GM18951 (cell line): ENCODE measurements around the gene MITF.

ENCODE experiments used
- POLR2A ChIP-seq: IDR thresholded peaks from 4 replicates; pipeline ENCODE4 v1.6.1; 2011; ENCODE audit warnings: mild to moderate bottlenecking; ENCODE audit not compliant: insufficient read length, insufficient read depth; ENCODE audit errors: extremely low read depth
- in situ Hi-C: fragments of 300-500 bp; cut with MboI; formaldehyde crosslinking; loops from one replicate; pipeline ENCODE4 v1.12.0; 2022; ENCODE audit warnings: low sequenced_read_pairs, mixed read lengths, inconsistent platforms; ENCODE audit not compliant: unreplicated experiment

Gene MITF

DNA sequence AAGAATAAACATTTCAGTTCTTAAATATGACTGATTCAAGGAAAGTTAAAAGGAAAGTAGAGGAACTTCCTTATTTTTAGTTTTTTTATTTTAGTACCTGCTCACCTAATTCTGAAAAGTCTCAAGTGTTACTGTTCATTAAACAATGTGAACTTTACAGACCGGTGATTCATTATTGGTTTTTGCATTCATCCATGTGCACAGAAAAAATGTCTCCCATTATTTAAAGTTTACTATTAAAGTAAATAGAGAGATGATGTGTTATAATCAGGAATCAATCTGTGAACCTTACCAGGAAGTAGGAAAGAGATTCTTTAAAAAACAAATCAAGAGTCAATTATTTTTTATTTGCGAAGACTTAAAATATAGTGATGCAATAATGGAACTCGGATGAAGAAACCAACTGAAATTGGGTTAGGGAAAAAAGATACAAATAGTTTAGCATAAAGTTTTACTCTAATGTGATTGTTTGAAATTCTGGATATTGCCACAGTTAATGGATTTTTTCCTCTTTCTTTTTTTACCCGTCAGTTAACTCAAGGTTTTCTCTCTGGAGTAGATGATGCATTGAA lies 140.9 kb downstream of the MITF start:
- no peak for TF ChIP-seq POLR2A
- in situ Hi-C loops, result no loop called here

DNA sequence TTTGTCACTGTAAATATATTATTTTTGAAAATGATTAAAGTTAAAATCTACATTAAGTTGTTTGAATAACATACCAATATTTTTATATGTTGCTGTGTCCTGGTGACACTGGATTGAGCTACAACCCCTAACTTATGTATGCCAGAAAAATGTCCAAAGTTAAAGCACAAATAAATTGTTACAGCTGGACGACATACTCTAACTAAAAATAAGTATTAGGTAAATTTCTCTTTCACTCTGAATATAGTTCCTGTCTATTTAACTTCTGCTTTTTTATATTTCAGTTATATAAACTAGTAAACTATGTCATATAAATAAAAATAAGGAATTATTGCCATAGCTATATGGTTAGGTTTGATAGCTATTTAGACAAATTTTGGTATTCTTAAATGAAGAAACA lies 141.8 kb downstream of the MITF start:
- TF ChIP-seq POLR2A, result no peak
- in situ Hi-C loops, result no loop called here

DNA sequence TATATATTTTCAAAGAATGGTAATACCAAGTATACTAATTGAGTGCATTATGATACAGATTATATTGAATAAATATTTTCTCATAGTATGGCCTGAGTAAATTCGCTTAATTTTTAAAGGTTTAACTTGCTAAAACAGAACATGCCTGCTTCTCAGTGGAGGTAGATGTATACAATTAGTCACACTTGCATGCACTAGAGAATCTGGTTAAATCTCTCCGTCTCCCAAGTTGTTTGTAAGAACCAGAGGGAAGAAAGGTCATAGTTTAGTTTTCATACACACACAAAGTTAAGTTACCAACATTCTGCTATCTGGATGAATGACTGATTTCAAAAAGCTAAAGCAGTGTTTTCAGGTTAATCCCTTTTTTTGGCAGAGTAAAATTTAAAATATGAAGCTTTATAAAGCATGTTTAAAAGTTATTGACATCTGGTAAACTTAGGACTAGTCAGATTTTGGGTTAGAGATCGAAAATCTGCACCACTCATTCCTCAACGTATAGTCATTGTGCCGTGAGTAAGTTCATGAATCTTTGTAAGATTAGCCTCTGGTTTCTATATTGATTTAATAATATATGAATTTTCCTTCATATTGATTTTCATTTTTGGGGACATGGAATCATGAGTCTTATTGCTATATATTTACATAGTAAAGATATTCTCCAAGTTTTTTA lies 142.6 kb downstream of the MITF start:
- in situ Hi-C loops, result no loop called here
- no peak for TF ChIP-seq POLR2A

DNA sequence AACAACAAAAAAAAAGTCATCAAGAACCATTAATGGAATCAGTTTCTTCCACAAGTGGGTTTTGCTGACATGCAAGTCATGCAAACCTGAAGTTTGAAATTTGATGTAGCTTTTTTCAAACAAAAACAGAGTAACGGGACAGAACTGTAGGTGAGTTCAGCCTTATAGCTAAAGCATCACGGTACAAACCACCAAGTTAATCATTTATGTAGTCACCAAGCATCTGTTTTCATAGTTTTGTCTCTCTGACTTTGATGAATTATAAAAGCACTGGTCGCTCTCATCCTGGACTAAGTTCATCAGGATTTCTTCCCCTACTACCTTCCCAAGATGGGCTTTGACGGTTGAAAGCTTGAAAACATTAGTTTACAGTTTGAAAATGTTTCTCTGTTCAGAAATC lies 143.3 kb downstream of the MITF start:
- no peak for TF ChIP-seq POLR2A
- in situ Hi-C loops, result no loop called here

DNA sequence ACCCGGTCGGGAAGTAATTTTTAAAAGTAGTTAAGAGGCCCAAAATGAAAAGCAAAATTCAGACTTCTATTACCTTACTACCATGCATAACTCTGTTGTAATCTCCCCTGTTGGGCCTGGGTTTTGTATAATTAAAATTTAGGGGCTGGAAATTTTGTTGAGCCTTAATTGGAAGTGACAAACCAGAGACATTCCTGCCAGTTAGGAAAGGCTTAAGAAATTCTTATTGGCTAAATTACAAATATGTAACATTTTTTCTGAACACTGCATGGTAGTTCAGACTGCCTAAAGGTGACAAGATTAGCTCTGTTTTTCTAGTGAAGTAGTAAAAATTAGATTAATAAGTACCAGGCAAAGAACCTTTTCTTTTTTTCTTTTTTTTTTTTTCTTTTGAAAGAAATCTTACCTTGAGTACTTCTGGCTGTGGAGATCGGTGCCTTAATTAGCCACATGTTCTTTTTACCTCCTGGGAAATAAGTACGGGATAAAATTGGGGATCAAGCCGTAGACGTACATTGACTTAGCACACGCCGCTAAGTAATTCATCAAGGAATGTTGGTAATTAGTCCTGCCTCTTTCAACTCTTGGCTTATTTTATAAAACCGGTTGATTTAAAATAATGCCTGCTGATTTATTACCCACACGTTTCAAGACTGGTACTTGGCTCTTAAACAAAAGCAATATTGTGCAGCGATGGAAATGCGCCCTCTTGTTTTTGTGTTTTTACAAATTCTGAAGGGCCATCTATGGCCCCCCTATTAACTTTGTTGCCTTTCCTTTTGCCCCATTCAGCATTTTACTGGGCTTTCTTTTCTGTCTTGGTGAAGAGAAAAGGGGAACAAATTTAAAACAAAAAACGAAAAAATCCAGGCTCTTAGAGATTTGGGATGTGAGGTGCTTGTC lies 149.0 kb downstream of the MITF start:
- in situ Hi-C loops, result no loop called here
- no peak for TF ChIP-seq POLR2A

DNA sequence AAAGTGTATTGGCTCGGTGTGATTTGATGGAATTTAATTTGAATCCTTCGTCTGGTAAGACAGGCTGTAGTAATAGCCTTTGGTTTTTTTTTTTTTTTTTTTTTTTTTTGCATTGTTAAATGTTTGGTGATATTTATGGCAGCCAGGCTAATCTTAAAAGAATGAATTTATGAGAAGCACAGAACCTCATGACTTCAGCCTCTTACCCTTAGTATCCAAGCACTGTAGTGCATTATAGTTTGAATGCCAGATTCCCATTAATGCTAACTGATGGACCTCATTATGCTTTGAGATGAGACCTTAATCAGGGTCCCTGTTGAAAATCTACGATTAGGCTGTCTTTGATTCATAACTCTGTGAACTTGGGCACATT lies 149.7 kb downstream of the MITF start:
- no peak for TF ChIP-seq POLR2A
- in situ Hi-C loops, result no loop called here

DNA sequence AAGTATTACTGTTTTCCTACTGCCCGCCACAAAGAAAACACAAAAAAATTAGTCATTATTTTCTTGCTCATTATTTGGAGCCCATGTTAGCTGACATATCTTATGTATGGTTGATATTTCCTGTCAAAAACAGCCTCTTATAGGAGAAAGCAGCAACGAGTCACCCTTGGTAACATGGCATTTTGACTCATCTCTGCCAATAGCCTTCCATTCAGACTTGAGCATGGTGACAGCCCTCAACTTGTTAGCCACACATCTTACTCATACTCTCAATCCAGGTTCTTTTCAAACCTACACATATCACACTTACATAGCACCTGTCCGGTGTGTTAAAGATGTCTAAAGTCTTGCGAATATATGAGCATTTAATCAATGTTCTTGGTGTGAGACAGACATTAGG lies 150.8 kb downstream of the MITF start:
- no peak for TF ChIP-seq POLR2A
- in situ Hi-C loops, result no loop called here

DNA sequence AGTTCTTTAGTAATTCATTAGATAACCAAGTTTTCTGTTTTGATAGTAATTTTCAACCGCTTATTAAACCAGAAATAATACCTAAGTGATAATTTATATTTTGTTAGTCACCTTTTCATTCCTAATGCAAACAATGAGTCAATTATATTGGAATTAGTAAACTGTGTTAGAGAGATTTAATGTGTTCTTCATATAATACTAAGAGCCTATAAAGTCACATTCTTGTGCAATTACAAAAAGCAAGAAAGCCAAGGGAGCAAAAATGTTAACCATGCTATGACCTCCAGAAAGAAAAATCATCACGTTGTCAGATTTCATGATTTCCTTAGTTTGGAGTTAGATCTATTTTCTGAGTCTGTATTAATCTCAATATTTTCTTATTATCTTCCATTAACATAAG lies 151.4 kb downstream of the MITF start:
- no peak for TF ChIP-seq POLR2A

DNA sequence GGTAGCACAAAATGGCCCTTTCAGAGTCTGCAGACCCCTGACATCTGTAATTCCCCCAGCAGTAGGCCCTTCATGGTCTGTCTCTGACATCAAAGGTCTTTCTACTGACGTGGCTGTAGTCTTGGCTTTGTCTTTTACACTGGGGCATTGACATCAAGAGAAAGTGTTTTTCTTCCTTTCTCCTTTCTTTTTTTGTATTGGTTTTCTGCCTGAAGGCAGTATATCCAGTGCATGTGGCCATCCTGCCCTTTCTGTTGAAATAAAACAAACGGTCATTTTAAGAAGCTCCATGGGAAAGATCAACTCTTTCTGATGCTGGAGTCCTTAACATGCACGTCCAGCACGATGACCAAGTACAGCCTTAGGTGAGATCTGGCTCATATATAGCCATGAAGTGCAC lies 153.4 kb downstream of the MITF start:
- TF ChIP-seq POLR2A, result no peak
- in situ Hi-C loops, result no loop called here

More for the DNA sequence above, 151.4 kb downstream of the MITF start:
- in situ Hi-C loops, result no loop called here

DNA sequence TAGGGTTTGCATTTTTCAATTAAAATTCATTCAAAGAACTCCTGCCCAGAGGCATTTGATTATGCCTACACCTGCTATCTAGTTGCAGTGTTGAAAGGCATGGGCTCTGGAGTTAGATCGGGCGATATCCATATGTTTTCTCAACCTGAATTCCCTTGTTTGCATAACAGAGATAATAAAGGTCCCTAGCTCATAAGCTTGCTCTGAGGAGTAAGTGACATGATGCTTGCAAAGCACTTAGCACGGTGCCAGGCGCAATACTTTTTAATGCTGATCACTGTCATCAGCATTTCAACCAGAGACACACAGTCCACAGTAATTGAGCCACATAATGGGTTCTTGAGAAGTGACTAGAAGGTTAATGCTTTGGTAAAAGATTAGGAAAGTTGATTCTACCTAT lies 154.0 kb downstream of the MITF start:
- in situ Hi-C loops, result no loop called here
- TF ChIP-seq POLR2A, result no peak

DNA sequence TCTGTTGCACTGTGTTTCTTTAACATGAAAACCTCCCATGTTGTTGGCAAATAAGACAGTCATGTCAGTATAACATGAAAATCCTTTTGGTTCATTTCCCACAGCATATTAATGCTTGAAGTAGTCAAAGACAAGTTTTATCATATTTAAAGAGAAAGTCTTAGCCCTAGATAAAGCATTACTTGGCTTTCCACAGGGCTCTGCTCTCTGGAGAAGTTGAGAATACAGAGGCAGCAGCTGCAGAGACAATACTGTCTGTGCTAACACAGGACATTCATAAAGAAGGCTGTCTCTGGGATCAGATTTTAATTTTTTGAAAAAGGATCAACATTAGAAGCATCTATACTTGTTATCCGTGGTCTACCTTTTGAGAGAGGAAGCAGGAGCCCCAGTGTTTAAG lies 156.8 kb downstream of the MITF start:
- TF ChIP-seq POLR2A, result no peak
- in situ Hi-C loops, result no loop called here

DNA sequence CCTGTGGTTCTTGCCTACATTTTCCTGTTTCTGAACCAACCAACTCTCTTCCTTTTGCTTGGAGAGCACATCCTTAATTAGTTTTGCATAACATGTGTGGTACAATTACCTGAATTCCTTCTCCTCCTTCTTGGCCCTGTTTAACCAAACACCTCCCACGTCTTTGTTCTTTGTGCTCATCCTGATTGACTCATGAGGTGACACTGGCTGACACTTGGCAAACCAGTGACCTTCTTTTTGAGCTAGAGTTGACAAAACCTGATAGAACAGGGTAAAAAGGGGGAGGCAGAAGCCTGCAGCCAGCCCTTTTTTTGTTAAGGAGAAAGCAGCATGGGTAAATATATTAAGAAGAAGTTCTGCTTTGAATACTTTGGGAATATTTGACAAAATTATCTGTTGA lies 161.1 kb downstream of the MITF start:
- in situ Hi-C loops, result no loop called here
- TF ChIP-seq POLR2A, result no peak

DNA sequence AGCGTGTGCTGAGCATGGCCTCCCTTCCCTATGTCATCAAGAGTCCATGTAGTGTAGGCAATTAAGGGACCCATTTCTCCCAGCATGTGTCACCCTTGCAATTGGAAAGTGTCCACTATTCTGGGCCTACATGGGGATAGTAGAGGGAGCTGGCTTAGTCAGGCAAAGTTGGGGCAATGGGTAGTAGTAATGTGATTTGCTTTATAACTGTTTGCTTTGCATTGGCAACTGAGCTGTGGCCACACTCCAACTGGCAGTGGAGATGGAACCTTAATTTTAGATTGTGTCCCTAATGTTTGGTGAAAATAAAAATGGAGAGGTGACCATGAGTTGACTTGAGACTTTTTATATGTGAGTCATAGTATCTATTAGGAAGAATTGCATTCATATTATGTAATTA lies 162.5 kb downstream of the MITF start:
- in situ Hi-C loops, result no loop called here
- TF ChIP-seq POLR2A, result no peak

DNA sequence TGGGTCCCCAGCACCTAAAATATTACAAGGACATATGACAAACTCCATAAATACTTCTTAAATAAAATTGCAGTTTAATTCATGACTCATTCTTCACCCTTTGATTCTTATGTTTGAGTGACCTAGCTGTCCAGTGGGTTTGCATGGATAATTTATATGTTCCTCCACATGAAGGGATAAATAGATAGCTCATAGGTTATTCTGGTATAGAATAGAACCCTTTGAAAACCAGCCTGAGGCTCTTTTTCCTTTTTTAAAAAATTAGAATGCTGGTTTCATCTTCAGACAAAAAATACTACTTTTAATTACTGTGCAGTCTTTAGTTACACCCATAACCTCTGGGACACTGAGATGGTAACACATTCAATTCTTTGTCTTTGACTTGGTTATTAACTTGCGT lies 163.1 kb downstream of the MITF start:
- in situ Hi-C loops, result no loop called here
- no peak for TF ChIP-seq POLR2A
